Inferior parietal cortex (tissue), 1 donor: Measurements from ENCODE around the gene TAOK2.
"Not testable (repeated sequence)": the region's sequence is repeated elsewhere in the genome, so short reads cannot be mapped to it uniquely, and the experiment has no call there.

Source experiments
- DNase-seq: peaks from one replicate; pipeline ENCODE4 v3.0.0-alpha.2; 2016; ENCODE audit errors: extremely low spot score

The TAOK2 gene

DNA sequence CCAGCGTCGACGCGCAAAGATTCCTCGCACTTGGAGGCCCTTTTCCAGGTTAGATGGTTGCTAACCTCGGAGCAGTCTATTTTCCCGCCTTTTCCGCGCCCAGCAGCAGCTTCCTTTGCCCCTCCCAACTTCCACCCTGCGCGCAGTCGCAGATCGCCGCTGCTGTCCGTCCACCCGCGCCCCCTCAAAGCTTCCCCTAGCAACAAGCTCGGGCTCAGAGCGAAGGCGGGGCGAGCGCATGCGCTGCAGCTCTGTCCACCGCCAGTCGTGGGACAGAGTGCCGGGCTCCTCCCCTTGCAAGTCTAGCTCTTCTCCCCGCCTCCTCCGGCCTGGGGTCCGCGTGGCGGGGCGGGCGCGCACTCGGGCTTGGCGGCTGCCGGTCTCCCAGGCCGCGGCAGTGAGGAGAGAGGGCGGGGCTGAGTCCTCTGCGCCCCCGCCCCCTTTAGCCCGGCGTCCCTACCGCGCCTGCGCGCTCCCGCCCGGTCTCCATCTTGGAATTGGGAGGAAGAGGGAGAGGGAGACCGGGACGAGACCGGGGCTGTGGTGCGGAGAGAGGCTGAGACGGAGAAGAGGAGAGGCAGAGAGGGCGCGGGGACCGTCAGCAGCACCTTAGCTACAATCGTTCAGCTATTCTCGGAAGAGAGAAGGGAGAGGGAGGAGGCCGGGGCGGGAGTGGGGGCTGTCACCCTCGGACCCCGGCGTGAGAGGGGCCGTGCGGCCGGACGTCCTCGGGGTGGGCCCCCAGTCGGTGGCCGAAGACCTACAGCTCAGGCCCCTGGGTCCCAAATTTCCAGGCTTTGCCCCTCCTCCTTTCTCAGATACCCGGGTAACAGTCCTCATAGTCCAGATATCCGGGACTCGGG lies at the start of gene TAOK2:
Gene TAOK2, plus strand, starts transcription at position 485 of the 863 bp plus-strand sequence. CDS start 3,905 bp downstream, outside the sequence.
- peak; percentile 97 for DNase-seq

DNA sequence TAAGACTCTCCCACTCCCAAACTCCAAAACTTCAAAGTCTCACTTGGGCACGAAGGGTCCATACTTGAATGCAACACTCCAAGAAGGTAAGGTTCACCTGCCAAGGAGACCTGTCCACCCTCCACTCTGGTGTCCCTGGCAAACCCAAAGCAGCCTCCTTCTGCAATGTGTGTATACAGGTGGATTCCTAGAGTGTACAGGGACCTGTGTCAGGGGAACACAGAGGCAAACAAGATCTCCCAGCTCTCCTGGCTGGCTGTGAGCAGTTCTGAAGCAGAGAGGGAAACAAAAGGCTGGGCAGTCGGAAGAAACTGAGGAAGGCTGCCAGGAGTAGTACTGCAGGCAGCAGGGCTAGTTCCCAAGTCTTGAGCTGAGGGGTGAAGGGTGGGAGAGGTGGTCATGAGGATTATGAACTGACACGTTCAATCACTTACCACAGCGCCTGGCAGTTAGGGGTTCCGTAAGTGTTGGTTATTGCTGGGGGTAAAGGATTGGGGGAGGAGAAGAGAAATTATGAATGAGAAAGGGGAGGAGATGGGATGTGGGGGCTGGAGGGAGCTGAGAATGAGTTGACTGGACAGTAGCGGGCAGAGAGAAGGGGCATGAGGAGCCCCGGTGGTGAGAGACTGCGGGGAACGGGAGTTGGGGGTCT lies 48.4 kb upstream of the TAOK2 start:
- no peak for DNase-seq

DNA sequence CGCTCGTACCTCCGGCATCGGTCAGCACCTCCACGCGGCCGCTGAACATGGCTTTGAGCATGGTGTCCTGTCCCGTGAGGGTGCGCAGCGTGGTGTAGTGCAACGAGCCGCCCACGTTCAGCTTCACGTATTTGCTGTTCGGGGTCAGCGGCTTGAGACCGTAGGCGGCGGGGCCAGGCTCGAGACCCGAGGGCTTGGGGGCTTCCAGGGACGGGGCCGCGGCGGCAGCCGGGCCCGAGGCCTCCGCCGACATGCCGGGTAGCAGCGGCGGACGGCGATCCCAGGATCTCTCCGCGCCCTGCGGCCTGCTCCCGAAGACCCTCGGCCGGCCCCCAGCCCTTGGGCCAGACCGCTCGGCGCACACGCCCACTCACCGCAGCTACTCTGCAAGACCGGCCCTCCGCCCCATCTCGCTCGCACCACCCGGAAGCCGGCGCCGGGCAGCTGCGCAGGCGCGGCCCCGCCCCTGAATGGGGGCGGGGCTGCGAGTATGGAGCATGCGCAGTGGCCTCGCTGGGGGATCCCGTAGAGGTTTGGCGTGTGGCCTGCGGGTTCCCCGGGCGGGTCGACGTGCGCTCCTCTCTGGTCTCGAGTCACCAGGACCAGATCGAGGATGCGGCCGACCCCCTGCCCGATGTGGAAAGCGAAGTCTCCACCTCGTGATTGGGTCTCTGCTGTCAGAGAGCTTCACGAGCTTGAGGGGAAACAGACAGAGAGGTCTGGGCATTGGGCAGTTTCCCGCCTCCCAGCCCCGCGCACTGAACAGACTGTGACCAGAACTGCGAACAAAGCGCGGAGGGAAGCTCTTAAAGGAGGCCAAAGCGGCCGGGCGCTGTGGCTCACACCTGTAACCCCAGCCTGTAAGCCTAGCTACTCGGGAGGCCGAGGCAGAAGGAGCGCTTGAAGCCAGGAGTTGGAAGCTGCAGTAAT lies 47.6 kb upstream of the TAOK2 start, which contains the start of gene KCTD13:
Gene KCTD13, minus strand, starts transcription at position 446 of the 930 bp plus-strand sequence. Its CDS starts 193 bp downstream, at position 253.
- peak; percentile 93 for DNase-seq

DNA sequence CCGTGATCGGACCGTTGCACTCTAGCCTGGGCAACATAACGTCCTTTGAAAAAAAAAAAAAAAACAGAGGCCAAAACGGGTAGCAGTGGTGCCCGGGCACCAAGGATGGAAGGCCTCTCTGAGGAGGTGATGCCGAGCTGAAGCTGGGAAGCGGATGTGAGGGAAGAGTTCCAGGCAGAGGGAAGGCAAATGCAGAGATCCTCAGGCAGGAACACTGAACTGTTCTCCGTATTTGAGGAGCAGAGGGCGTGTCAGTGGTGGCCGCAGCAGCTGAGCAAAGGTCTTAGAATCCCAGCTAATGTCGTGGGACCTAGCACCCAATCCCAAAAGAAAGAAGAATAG lies 47.0 kb upstream of the TAOK2 start:
- DNase-seq: no peak

DNA sequence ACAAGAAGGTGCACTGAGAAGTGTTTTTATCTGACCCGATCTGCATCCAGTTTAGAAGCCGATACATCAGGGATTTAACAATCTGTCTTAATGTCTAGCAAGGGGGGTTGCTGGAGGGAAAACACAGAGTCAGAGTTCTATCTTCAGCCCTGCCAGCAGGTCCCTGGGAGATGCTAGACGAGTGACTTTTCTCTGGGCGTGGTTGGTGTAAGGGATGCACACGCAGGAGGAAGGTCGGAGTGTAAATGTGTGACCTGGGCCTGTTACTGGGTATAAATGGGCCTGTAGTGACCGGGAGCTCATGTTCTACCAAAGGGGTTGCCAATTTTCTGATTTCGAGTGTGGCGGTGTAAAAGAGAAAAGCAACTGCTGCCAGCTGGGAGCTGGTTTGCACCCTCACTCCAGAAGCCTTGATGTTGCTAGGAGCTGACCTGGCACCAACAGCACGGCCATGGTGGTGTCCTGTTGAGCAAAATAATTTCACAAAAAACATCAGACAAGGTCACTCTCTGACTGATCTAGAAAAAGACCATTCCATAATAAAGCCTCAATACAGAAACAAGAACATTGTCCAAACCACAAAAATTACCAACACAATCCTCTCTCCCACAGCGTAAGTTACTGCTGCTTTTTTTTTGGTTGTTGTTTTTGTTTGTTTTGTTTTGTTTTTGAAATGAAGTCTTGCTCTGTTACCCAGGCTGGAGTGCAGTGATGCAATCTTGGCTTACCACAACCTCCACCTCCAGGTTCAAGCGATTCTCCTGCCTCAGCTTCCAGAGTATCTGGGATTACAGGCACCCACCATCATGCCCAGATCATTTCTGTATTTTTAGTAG lies 46.4 kb upstream of the TAOK2 start:
- peak; percentile 19 for DNase-seq

DNA sequence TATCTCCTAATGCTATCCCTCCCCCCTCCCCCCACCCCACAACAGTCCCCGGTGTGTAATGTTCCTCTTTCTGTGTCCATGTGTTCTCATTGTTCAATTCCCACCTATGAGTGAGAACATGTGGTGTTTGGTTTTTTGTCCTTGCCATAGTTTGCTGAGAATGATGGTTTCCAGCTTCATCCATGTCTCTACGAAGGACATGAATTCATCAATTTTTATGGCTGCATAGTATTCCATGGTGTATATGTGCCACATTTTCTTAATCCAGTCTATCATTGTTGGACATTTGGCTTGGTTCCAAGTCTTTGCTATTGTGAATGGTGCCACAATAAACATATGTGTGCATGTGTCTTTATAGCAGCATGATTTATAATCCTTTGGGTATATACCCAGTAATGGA lies 41.9 kb upstream of the TAOK2 start:
- DNase-seq: not testable (repeated sequence)

DNA sequence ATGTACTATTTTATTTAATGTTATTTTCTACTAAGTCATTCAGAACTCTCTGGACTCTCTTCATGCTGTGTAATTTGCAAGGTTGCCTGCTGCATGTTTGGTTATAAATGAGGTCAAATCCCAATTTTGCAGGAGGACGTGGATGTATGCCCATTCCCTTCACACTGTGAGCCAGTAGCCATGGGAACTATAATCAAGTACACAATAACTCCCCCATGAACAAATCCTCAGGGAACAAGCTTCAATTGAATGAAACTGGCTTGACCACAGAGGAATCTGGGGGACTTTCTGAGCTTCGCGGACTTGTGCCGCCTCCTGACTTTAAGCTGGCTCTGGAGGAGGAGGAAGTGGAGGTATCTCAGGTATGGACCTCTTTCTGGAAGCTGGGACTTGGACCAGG lies 33.0 kb upstream of the TAOK2 start:
- no peak for DNase-seq

DNA sequence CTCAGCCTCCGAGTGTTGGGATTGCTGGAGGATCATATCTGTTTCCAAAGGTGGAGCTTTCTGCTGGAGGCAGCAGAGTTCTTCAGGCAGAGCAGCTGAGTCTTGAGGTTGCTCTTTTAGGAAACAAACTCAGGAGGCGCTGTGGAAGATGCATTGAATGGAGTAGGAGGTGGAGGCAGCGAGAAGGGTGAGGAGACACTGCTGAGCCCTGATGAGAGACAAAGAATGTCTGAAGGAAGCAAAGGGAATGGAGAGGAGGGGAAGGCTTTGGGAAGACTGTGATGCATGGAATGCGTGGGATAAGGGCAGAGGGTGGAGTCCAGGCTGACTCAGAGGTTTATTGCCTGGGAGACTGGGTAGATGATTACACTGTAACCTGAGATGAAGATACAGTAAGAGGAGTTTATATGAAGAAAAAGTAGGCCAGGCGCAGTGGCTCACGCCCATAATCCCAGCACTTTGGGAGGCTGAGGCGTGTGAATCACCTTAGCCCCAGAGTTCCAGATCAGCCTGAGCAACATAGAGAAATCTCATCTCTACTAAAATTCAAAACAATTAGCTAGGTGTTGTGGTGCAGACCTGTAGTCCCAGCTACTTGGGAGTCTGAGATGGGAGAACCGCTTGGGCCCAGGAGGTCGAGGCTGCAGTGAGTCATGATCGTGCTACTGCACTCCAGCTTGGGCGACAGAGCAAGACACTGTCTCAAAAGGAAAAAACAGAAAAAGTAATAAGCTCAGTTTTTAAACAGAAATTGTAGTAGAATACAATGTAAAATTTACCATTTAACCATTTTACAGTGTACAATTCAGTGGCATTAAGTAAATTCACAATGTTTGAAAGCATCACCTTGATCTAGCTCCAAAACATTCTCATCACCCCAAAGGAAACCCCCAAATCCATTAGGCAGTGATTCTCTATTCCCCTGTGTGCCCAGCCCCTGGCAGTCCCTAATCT lies 29.5 kb upstream of the TAOK2 start:
- DNase-seq: no peak

DNA sequence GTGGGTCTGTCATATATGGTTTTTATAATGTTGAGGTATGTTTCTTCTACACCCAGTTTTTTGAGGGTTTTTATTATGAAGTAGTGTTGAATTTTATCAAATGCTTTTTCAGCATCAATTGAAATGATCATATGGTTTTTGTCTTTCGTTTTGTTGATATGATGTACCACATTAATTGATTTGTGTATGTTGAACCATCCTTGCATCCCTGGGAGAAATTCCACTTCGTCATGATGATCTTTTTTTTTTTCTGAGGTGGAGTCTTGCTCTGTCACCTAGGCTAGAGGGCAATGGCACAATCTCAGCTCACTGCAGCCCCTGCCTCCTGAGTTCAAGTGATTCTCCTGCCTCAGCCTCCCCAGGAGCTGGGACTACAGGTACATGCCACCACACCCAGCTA lies 25.8 kb upstream of the TAOK2 start:
- DNase-seq: no peak

DNA sequence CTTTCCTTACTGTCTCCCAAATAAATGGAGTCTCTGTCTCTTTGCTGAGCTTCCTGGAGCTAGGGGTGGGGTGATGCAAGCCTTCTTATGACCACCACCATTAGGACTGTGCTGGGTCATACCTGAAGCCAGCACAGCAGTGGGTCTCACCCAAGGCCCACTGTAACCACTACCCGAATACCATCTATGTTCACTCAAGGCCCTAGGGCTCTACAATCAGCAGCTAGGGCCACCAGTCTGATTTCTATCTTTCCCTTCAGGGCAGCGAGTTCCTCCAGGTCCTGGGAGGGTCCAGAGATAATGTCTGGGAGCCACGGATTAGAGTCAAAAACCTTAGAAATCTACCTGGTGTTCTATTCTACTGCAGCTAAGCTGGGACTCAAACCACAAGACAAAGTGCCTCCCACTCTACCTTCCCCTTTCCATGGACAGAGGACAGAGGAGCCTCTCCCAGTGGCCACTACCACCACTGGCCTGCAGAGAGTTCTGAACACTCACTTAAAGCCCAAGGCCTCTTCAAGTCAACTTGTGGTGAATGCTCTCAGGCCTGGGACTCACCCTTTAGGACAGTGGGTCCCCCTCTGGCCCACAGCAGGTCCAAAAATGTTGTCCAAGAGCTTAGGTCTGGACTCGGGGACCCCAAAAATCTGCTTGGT lies 22.7 kb upstream of the TAOK2 start:
- DNase-seq: no peak

DNA sequence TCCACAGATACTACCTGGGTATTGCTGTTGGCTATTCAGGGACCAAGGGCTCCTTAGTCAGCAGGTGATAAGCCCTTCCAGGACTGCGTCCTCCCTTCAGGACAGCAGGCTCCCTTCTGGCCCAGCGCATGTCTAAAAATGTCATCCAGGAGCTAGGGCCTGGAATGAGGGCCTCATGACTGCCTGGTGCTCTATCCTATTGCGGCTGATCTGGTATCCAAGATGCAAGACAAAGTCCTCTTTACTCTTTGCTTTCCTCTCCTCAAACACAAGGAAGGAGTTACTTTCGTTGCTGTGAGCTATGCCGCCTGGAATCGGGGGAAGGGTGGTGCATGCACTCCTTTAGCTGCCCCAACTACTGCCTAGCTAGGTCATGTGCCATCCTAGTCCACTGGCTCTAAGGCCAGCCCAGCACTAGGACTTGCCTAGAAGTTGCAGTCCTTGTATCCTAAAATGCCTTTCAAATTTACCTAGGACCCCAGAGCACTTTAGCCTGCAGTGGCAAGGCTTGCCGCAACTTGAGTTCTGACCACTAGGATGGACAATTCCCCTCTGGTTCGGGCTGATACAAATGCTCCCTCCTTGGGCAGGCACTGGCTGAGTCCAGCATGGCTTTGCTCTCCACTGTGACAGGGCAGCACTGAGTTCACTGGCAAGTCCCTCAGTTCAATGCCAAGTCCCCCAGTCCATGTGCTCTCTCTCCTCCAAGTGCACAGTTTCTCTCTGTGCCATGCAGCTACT lies 21.9 kb upstream of the TAOK2 start:
- no peak for DNase-seq

DNA sequence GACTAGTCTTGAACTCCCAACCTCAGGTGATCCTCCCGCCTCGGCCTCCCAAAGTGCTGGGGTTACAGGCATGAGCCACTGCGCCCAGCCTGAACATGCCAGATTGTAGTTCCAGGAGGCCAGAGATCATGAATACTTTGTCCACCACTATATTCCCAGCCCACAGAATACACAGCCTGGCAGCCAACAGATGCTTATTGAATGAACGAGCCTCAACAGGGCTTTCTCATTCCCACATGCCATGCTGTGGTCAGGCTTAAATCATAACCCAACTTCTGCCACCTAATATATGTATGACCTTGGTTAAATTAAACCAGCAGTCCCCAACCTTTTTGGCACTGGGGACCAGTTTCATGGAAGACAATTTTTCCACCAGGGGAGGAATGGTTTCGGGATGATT lies 14.9 kb upstream of the TAOK2 start:
- no peak for DNase-seq

DNA sequence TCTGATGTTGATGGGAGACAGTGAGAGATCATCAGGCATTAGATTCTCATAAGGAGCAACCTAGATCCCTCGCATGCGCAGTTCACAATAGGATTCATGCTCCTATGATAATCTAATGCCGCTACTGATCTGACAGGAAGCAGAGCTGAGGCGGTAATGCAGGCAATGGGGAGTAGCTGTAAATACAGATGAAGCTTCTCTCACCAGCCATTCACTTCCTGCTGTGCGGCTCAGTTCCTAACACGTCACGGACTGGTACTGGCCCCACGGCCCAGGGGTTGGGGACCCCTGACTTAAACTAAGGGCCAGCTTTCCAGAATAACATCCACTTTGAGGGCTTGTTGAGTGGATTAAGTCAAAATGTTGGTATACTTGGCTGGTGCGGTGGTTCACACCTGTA lies 14.4 kb upstream of the TAOK2 start:
- no peak for DNase-seq

DNA sequence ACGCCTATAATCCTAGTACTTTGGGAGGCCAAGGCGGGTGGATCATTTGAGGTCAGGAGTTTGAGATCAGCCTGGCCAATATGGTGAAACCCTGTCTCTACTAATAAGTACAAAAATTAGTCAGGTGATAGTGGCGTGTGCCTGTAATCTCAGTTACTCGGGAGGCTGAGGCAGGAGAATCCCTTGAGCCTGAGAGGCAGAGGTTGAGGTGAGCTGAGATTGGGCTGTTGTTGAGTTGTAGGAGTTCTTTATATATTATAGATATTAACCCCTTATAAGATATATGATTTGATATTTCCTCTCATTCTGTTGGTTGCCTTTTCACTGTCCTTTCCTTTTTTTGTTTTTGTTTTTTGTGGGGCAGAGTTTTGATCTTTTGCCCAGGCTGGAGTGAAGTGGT lies 13.8 kb upstream of the TAOK2 start:
- not testable (repeated sequence) for DNase-seq

DNA sequence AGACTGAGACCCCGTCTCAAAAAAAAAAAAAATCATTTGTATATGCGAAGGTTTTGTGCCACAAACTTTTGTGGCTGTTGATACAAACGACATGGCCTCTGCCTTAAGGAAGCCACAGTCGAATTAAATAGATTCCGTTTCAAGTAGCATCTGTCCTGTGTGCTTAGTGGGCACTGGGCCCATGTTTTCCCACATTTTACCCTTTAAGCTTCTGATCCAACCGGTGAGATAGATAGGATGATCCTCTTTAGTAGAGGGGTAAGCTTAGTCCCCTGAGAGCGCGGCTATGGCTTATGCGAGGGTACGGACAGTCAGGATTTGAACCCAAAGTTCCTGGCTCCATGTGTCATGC lies 12.6 kb upstream of the TAOK2 start:
- no peak for DNase-seq

DNA sequence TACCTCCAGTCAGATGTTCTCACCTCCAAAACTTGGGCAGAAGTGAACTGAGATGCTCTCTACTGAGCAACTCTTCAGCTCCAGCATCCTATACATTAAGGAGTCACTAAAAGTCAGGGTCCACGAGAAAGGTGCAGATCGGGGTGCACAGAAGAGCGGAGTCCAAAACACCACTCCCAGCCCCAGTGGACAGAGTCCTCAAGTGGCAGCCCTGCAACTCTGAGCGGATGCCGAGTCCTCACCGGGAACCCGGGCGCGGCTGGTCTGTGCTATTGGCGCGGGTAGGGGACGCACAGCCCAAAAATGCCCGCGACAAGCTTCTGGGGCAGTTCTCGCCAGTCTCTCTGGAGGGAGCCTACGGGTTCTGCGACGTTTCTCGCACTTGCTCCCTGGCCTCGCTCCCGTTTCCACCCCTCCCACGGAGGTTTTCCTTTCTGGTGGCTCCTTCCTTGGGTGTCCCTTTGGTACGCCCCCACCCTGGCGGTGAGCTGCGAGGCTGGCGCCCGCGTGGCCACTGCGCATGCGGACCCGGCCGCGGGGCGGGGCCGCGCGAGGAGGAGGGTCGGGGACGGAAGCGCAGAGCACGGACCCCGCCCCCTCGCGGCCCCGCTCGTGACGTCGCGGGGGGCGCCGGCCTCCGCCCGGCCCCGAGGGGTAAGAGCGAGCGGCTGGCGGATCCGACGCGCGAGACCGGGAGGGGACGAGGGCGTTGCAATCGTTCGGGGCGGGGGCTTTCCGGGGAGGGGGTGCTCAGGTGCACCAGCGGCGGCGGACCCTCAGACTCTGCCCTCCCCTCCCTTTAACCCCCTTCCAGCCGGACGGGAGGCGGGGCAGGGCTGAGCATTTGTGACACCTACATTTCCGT lies 12.0 kb upstream of the TAOK2 start, which contains the start of gene TMEM219:
Gene TMEM219, plus strand, starts transcription at position 601 of the 865 bp plus-strand sequence. CDS start 1,065 bp downstream, outside the sequence.
- peak; percentile 92 for DNase-seq

DNA sequence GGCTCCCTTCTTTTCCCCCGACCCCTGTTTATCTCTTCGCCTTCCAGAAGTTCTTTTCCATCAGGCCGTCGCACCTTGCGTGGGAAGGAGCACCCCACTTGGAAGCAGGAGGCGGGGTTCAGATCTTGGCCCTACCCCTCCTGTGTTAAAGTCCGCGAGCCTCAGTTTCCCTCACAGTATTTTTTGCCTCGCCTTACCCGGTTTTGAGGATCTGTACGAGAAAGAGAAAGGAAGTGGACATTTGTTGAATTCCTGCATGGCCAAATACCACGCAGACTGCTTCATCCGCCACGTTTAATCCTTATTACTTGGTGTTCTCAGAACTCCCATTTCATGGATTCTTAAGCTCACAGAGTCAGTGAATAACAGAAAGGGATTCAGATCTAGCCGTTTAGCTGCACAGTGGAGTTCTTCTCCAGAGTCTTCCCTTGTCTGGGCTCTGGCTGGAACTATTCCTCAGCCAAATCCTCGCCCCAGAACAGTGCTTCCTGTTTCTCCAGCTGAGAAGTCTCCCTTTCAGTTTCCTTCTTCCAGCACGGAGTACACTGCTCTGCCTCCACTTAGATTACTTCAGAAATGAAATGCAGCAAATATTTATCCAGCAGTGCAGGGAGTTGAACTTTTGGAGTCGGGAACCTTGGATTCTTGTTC lies 11.2 kb upstream of the TAOK2 start:
- DNase-seq: peak; percentile 37
